WTC11 (cell line): ENCODE measurements around the gene F11R. TPM values are rescaled to one million over a fixed set of nuclear protein-coding genes. Genes with fewer than 3 reads are reported as not detected.

Experiments used
- ATAC-seq: fragments of 200-7000 bp; cut with Tn5 transposase; 2 replicates; pipeline ENCODE4 v1.10.0; 2021; ENCODE audit warnings: mild to moderate bottlenecking, moderate library complexity
- CTCF ChIA-PET: fragments of 300-600 bp; sonication (Branson Sonifier 250); formaldehyde crosslinking; loops from one replicate; lab custom pipeline; 2021; ENCODE audit warnings: antibody characterized with exemption; lab: Charles Lee
- POLR2A ChIA-PET: fragments of 350-600 bp; sonication (Branson Sonifier 250); formaldehyde crosslinking; loops from one replicate; lab custom pipeline; 2021; ENCODE audit warnings: antibody characterized with exemption; lab: Charles Lee
- DNase-seq: peaks from one replicate; pipeline ENCODE4 v3.0.0; 2021; ENCODE audit warnings: low spot score
- H3K27ac Mint-ChIP-seq: 2 replicates; pipeline ENCODE4 v1.8.0; 2021; ENCODE audit warnings: mixed read lengths
- H3K27me3 Mint-ChIP-seq: 2 replicates; pipeline ENCODE4 v1.8.0; 2021; ENCODE audit warnings: low read depth, mild to moderate bottlenecking, moderate library complexity, mixed read lengths
- H3K36me3 Mint-ChIP-seq: 2 replicates; pipeline ENCODE4 v1.8.0; 2021; ENCODE audit warnings: mixed read lengths
- H3K4me1 Mint-ChIP-seq: 2 replicates; pipeline ENCODE4 v1.8.0; 2022; ENCODE audit warnings: mixed read lengths
- H3K4me3 Mint-ChIP-seq: 2 replicates; pipeline ENCODE4 v1.8.0; 2021; ENCODE audit warnings: mild to moderate bottlenecking, moderate library complexity, mixed read lengths
- H3K9me3 Mint-ChIP-seq: 2 replicates; pipeline ENCODE4 v1.8.0; 2021; ENCODE audit warnings: mixed read lengths
- ATF1 ChIP-seq: sonication (generic); formaldehyde crosslinking; IDR thresholded peaks from 2 replicates; pipeline ENCODE4 v1.8.1; 2023; ENCODE audit warnings: mild to moderate bottlenecking, moderate library complexity, missing genetic modification reagents
- CREM ChIP-seq: sonication (generic); formaldehyde crosslinking; IDR thresholded peaks from 2 replicates; pipeline ENCODE4 v1.8.1; 2022; ENCODE audit warnings: mild to moderate bottlenecking, missing genetic modification reagents, moderate library complexity
- ELF4 ChIP-seq: sonication (generic); formaldehyde crosslinking; IDR thresholded peaks from 2 replicates; pipeline ENCODE4 v1.8.1; 2022; ENCODE audit warnings: low read depth, mild to moderate bottlenecking, moderate library complexity, missing genetic modification reagents
- ETV6 ChIP-seq: sonication (generic); formaldehyde crosslinking; IDR thresholded peaks from 2 replicates; pipeline ENCODE4 v1.8.1; 2022; ENCODE audit warnings: mild to moderate bottlenecking, missing genetic modification reagents
- FOXP1 ChIP-seq: sonication (generic); formaldehyde crosslinking; IDR thresholded peaks from 2 replicates; pipeline ENCODE4 v1.8.0; 2022; ENCODE audit warnings: missing genetic modification reagents, mild to moderate bottlenecking, moderate library complexity, borderline replicate concordance
- PRRX2 ChIP-seq: fragments of 250-450 bp; sonication (Bioruptor Pico); IDR thresholded peaks from 2 replicates; pipeline ENCODE4 v1.8.0; 2021; ENCODE audit warnings: mild to moderate bottlenecking
- USF2 ChIP-seq: sonication (generic); formaldehyde crosslinking; IDR thresholded peaks from 2 replicates; pipeline ENCODE4 v1.8.1; 2023; ENCODE audit warnings: mild to moderate bottlenecking, missing genetic modification reagents, moderate library complexity
- ZNF121 ChIP-seq: sonication (generic); formaldehyde crosslinking; IDR thresholded peaks from 2 replicates; pipeline ENCODE4 v1.8.0; 2023; ENCODE audit warnings: missing genetic modification reagents
- ZNF219 ChIP-seq: sonication (generic); formaldehyde crosslinking; IDR thresholded peaks from 2 replicates; pipeline ENCODE4 v1.8.0; 2023; ENCODE audit warnings: missing genetic modification reagents, mild to moderate bottlenecking, borderline replicate concordance
- ZNF671 ChIP-seq: fragments of 250-450 bp; sonication (Bioruptor Pico); IDR thresholded peaks from 2 replicates; pipeline ENCODE4 v1.8.0; 2021; ENCODE audit warnings: mild to moderate bottlenecking
- total RNA-seq: library from RNA; stranded (reverse); gene quantifications from 3 replicates; pipeline ENCODE4 v1.2.3, GENCODE V29; 2021
- TF ChIP-seq, protein P1 (sequence below): sonication (generic); formaldehyde crosslinking; IDR thresholded peaks from 2 replicates; pipeline ENCODE4 v1.8.1; 2023; ENCODE audit warnings: mild to moderate bottlenecking, missing genetic modification reagents
- TF ChIP-seq, protein P2 (sequence below): sonication (generic); formaldehyde crosslinking; conservative IDR thresholded peaks from 2 replicates; pipeline ENCODE4 v1.8.1; 2022; ENCODE audit warnings: mild to moderate bottlenecking, missing genetic modification reagents
- TF ChIP-seq, protein P3 (sequence below): sonication (generic); formaldehyde crosslinking; IDR thresholded peaks from 2 replicates; pipeline ENCODE4 v1.8.0; 2022; ENCODE audit warnings: mild to moderate bottlenecking, missing genetic modification reagents
- TF ChIP-seq, protein P4 (sequence below): sonication (generic); formaldehyde crosslinking; IDR thresholded peaks from 2 replicates; pipeline ENCODE4 v1.8.0; 2022; ENCODE audit warnings: missing genetic modification reagents
- TF ChIP-seq, protein P5 (sequence below): fragments of 250-450 bp; sonication (Bioruptor Pico); IDR thresholded peaks from 2 replicates; pipeline ENCODE4 v1.9.0; 2021; ENCODE audit warnings: mild to moderate bottlenecking
- TF ChIP-seq, protein P6 (sequence below): sonication (generic); formaldehyde crosslinking; IDR thresholded peaks from 2 replicates; pipeline ENCODE4 v1.8.1; 2023; ENCODE audit warnings: mild to moderate bottlenecking, missing genetic modification reagents, borderline replicate concordance

Gene F11R
- total RNA-seq, 1 experiment from 2014 or later: 202 TPM

DNA sequence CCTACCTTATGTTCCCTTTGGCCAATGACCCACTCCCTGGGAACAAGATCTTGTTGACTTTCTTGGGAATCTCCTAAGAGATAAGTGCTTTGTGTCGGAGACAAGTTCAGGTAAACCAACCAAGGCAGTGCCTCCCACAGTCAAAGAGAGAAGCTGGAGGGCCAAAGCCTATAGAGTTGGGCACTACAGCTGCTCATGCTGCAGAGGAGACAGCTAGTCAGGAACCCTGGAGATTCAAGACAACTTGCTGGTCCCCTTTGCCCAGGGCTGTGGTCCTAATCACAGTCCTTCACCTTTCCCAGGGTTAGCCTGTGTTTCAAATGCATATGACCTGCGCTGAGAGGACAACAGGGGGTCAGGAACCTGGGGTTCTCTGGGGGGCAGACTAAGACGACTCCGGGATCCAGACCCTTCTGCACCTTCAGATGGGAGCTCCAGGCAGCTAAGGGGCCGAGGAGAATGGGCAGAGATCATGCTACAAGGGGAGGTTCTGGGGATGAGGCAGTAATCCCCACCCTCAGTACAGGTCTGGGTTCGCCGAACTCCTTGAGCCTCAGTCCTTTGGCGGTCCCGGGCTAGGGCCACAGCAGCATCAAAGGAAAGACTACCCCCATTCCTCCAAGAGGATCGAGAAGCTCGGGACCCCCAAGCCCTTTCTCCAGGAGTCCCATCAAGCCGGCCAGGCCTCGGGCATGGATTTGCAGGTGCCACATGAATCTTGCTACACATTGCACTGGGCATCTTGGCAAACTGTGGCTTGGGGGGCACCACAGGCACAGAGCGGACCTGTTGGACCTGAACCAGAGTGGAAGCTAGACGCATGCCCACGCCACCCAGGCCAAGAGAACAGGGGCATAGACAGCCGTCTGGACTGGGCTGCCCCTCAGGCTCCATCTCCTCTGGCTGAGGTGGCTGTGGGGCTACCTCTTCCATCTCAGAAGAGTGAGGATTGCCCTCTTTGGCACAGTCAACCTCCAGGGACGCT lies 26.8 kb upstream of the F11R start:
- peaks cover 17% of the 10 kb centered on the region for H3K4me1 Mint-ChIP-seq
- peaks cover 38% of the 10 kb centered on the region for H3K27me3 Mint-ChIP-seq
- ATAC-seq (no peak), DNase-seq (no peak)
- no peak overlapping the region for H3K4me3 Mint-ChIP-seq
- ChIA-PET CTCF (interaction anchor here (0.6 to 1.1 kb wide), 3 partner anchors 9 to 49 kb away, joined by 3 to 5 read pairs (median 3); partner anchors contain the start of genes F11R and TSTD1), POLR2A (interaction anchor here (3.0 kb wide), 1 partner anchor 21 kb away, joined by 11 read pairs; the partner anchor contains the start of gene ARHGAP30)
- no peak for TF ChIP-seq ZNF121 (CRISPR knock-in tag)
- no peak for TF ChIP-seq USF2 (CRISPR knock-in tag)
- TF ChIP-seq, protein P1, sequence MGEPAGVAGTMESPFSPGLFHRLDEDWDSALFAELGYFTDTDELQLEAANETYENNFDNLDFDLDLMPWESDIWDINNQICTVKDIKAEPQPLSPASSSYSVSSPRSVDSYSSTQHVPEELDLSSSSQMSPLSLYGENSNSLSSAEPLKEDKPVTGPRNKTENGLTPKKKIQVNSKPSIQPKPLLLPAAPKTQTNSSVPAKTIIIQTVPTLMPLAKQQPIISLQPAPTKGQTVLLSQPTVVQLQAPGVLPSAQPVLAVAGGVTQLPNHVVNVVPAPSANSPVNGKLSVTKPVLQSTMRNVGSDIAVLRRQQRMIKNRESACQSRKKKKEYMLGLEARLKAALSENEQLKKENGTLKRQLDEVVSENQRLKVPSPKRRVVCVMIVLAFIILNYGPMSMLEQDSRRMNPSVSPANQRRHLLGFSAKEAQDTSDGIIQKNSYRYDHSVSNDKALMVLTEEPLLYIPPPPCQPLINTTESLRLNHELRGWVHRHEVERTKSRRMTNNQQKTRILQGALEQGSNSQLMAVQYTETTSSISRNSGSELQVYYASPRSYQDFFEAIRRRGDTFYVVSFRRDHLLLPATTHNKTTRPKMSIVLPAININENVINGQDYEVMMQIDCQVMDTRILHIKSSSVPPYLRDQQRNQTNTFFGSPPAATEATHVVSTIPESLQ: no peak
- TF ChIP-seq, protein P2, sequence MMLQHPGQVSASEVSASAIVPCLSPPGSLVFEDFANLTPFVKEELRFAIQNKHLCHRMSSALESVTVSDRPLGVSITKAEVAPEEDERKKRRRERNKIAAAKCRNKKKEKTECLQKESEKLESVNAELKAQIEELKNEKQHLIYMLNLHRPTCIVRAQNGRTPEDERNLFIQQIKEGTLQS (CRISPR knock-in tag): no peak
- no peak for TF ChIP-seq ZNF219 (CRISPR knock-in tag)
- TF ChIP-seq, protein P3, sequence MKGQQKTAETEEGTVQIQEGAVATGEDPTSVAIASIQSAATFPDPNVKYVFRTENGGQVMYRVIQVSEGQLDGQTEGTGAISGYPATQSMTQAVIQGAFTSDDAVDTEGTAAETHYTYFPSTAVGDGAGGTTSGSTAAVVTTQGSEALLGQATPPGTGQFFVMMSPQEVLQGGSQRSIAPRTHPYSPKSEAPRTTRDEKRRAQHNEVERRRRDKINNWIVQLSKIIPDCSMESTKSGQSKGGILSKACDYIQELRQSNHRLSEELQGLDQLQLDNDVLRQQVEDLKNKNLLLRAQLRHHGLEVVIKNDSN: no peak
- no peak for TF ChIP-seq ETV6 (CRISPR knock-in tag)
- TF ChIP-seq, protein P4, sequence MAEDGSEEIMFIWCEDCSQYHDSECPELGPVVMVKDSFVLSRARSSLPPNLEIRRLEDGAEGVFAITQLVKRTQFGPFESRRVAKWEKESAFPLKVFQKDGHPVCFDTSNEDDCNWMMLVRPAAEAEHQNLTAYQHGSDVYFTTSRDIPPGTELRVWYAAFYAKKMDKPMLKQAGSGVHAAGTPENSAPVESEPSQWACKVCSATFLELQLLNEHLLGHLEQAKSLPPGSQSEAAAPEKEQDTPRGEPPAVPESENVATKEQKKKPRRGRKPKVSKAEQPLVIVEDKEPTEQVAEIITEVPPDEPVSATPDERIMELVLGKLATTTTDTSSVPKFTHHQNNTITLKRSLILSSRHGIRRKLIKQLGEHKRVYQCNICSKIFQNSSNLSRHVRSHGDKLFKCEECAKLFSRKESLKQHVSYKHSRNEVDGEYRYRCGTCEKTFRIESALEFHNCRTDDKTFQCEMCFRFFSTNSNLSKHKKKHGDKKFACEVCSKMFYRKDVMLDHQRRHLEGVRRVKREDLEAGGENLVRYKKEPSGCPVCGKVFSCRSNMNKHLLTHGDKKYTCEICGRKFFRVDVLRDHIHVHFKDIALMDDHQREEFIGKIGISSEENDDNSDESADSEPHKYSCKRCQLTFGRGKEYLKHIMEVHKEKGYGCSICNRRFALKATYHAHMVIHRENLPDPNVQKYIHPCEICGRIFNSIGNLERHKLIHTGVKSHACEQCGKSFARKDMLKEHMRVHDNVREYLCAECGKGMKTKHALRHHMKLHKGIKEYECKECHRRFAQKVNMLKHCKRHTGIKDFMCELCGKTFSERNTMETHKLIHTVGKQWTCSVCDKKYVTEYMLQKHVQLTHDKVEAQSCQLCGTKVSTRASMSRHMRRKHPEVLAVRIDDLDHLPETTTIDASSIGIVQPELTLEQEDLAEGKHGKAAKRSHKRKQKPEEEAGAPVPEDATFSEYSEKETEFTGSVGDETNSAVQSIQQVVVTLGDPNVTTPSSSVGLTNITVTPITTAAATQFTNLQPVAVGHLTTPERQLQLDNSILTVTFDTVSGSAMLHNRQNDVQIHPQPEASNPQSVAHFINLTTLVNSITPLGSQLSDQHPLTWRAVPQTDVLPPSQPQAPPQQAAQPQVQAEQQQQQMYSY (CRISPR knock-in tag): no peak
- TF ChIP-seq ZNF671: no peak
- H3K9me3 Mint-ChIP-seq: peaks cover 26% of the 10 kb centered on the region
- no peak overlapping the region for H3K27ac Mint-ChIP-seq
- H3K36me3 Mint-ChIP-seq: peaks cover 24% of the 10 kb centered on the region

DNA sequence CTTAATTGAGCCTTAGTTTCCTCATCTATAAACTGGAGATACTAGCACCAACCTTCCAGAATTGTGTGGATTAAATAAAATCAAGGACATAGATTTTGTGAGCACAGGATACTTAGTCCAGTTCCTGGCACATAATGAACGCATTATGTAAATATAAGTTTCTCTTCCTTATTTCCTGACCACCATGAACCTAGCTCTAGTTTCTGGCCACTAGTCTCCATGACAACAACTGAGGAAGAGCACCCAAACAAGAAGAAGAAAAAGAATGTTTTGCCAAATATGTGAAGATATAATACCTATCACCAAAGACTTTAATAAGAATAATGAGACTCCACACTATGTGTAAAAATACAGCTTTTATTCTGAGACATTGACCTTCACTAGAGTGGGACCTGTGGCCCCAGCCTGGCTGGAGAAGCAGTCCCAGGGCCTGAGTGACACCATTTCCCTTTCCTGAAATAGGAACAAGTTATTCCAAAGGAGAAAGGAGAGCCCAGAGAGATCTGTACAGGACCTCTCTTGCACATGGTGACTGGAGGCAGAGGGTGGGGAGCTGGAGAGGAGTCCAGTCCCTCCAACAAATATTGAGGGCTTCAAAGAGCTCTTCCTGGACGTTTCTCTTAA lies 25.8 kb upstream of the F11R start:
- Mint-ChIP-seq H3K36me3 (peaks cover 32% of the 10 kb centered on the region), H3K27ac (peak overlapping the region; percentile 100), H3K4me1 (peaks cover 24% of the 10 kb centered on the region), H3K27me3 (peaks cover 38% of the 10 kb centered on the region), H3K4me3 (peak overlapping the region; percentile 97), H3K9me3 (peaks cover 26% of the 10 kb centered on the region)
- ATAC-seq: no peak
- DNase-seq: no peak
- no peak for TF ChIP-seq ATF1 (CRISPR knock-in tag)
- TF ChIP-seq PRRX2 (CRISPR knock-in tag): no peak
- no peak for TF ChIP-seq ELF4 (CRISPR knock-in tag)
- no peak for TF ChIP-seq ZNF671
- TF ChIP-seq, protein P5, sequence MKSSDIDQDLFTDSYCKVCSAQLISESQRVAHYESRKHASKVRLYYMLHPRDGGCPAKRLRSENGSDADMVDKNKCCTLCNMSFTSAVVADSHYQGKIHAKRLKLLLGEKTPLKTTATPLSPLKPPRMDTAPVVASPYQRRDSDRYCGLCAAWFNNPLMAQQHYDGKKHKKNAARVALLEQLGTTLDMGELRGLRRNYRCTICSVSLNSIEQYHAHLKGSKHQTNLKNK (CRISPR knock-in tag): no peak
- no peak for TF ChIP-seq CREM (CRISPR knock-in tag)
- no peak for TF ChIP-seq FOXP1
- TF ChIP-seq, protein P6, sequence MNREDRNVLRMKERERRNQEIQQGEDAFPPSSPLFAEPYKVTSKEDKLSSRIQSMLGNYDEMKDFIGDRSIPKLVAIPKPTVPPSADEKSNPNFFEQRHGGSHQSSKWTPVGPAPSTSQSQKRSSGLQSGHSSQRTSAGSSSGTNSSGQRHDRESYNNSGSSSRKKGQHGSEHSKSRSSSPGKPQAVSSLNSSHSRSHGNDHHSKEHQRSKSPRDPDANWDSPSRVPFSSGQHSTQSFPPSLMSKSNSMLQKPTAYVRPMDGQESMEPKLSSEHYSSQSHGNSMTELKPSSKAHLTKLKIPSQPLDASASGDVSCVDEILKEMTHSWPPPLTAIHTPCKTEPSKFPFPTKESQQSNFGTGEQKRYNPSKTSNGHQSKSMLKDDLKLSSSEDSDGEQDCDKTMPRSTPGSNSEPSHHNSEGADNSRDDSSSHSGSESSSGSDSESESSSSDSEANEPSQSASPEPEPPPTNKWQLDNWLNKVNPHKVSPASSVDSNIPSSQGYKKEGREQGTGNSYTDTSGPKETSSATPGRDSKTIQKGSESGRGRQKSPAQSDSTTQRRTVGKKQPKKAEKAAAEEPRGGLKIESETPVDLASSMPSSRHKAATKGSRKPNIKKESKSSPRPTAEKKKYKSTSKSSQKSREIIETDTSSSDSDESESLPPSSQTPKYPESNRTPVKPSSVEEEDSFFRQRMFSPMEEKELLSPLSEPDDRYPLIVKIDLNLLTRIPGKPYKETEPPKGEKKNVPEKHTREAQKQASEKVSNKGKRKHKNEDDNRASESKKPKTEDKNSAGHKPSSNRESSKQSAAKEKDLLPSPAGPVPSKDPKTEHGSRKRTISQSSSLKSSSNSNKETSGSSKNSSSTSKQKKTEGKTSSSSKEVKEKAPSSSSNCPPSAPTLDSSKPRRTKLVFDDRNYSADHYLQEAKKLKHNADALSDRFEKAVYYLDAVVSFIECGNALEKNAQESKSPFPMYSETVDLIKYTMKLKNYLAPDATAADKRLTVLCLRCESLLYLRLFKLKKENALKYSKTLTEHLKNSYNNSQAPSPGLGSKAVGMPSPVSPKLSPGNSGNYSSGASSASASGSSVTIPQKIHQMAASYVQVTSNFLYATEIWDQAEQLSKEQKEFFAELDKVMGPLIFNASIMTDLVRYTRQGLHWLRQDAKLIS (CRISPR knock-in tag): no peak
- POLR2A ChIA-PET: interaction anchor here (0.8 to 3.0 kb wide), 4 partner anchors 22 to 71 kb away, joined by 3 to 24 read pairs (median 10); partner anchors contain the start of genes ARHGAP30, F11R, NIT1 and PFDN2
- CTCF ChIA-PET: interaction anchor here (0.9 to 2.4 kb wide), 6 partner anchors 8 to 59 kb away, joined by 3 to 21 read pairs (median 8); partner anchors contain the start of gene F11R
